Cardiac fibroblast (primary cell): ENCODE results near the gene ZP3.

Source experiments
- DNase-seq, 2 donors: peaks; one replicate each; pipeline versions ENCODE4 v3.0.0 to v3.0.0-alpha.2; 2010; ENCODE audit warnings: low read depth in 2 of 2
- H3K4me3 ChIP-seq, 2 donors: replicated peaks in 1 of 2; 1 replicate in 1 of 2; 2 replicates in 1 of 2; pipeline ENCODE4 v1.5.1; 2011; ENCODE audit warnings: low read depth in 2 of 2, low read length in 2 of 2, mild to moderate bottlenecking in 2 of 2, moderate library complexity in 1 of 2
- TF ChIP-seq, protein P1 (sequence below): IDR thresholded peaks from one replicate; pipeline ENCODE4 v1.5.1; 2011; ENCODE audit warnings: low read depth, mild to moderate bottlenecking, low read length, inconsistent platforms

ZP3 gene

DNA sequence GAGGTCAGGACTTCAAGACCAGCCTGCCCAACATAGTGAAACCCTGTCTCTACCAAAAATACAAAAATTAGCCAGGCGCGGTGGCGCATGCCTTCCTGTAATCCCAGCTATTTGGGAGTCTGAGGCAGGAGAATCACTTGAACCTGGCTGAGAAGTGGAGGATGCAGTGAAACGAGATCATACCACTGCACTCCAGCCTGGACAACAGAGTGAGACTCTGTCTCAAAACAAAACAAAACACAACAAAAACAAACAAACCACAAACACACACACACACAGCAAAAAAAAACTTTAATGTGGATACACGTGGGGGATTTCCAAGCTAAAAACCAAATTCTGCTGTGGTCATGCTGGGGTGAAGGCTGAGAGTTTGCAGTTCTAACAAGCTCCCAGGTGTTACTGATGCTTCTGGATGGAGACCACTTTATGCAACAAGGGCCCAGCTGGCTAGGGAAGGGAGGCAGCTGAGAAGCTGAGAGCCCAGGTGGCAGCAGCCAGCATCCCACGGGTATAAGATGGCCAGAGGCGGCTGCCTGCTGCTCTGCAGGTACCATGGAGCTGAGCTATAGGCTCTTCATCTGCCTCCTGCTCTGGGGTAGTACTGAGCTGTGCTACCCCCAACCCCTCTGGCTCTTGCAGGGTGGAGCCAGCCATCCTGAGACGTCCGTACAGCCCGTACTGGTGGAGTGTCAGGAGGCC, at the start of gene ZP3:
Gene ZP3 (plus strand): TSS at position 538 of the 699 bp plus-strand sequence. CDS start 15 bp downstream, at position 553.
- H3K4me3 ChIP-seq = no peak within 1 kb of the TSS
- no peak for DNase-seq
- TF ChIP-seq, protein P1, sequence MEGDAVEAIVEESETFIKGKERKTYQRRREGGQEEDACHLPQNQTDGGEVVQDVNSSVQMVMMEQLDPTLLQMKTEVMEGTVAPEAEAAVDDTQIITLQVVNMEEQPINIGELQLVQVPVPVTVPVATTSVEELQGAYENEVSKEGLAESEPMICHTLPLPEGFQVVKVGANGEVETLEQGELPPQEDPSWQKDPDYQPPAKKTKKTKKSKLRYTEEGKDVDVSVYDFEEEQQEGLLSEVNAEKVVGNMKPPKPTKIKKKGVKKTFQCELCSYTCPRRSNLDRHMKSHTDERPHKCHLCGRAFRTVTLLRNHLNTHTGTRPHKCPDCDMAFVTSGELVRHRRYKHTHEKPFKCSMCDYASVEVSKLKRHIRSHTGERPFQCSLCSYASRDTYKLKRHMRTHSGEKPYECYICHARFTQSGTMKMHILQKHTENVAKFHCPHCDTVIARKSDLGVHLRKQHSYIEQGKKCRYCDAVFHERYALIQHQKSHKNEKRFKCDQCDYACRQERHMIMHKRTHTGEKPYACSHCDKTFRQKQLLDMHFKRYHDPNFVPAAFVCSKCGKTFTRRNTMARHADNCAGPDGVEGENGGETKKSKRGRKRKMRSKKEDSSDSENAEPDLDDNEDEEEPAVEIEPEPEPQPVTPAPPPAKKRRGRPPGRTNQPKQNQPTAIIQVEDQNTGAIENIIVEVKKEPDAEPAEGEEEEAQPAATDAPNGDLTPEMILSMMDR = no peak

GRCh38 chr7:76375251-76375650, 49.5 kb upstream of the ZP3 start:
- TF ChIP-seq, protein P1 = no peak
- no peak for DNase-seq
- H3K4me3 ChIP-seq = no peak overlapping the region

DNA sequence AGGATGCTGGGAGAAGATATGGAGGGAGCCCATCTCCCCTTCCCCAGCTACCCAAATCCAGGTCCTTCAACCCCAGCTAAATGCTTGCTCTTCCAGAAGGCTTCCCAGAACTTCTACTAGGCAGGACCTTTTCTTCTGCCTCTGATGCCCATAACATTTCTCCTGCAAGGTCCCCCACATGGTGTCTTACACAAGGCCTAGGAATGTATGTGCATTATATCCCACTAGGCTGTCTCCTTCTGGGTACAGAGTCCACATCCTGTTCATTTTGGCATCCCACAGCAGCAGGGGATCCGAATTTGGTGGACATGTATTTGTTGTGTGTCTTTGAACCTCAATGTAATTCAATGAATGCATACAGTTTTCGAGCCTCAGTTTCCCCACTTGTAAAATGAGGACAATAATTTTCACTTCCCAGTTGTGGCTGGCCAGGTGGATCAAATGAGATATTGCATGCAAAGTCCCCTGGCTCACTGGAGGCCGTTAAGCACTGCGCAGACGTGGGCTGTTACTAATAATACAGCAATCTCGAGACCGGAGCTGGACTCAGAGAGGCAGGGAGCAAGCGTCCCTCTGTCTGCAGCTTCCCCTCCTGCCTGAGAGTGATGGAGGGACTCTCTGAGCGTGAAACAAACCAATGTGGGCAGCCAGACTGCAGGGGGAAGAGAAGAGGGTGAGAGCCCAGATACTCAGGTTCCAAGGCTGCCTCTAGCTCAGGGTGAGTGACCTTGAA, 47.4 kb upstream of the ZP3 start:
- H3K4me3 ChIP-seq = no peak overlapping the region
- DNase-seq = peak in 1 of 2 donors; percentile 46
- TF ChIP-seq, protein P1 = no peak

GRCh38 chr7:76380623-76380966, 44.2 kb upstream of the ZP3 start:
- peak in 1 of 2 donors; percentile 56 for DNase-seq
- H3K4me3 ChIP-seq = no peak overlapping the region
- TF ChIP-seq, protein P1 = no peak

GRCh38 chr7:76381814-76382213, 42.9 kb upstream of the ZP3 start:
- DNase-seq = no peak
- no peak overlapping the region for H3K4me3 ChIP-seq
- TF ChIP-seq, protein P1 = no peak

GRCh38 chr7:76383089-76383944, 41.4 kb upstream of the ZP3 start:
- no peak overlapping the region for H3K4me3 ChIP-seq
- DNase-seq = peak; percentile 27 to 42
- TF ChIP-seq, protein P1 = no peak
